CD4-positive, alpha-beta T cell treated with Interleukin-17A for 1 hour (primary cell): ENCODE measurements around the gene PET117.
"Not testable (repeated sequence)": the region's sequence is repeated elsewhere in the genome, so short reads cannot be mapped to it uniquely, and the experiment has no call there.

ENCODE experiments used
- DNase-seq: peaks from one replicate; pipeline ENCODE4 v3.0.0-alpha.2; 2020

PET117 gene

DNA sequence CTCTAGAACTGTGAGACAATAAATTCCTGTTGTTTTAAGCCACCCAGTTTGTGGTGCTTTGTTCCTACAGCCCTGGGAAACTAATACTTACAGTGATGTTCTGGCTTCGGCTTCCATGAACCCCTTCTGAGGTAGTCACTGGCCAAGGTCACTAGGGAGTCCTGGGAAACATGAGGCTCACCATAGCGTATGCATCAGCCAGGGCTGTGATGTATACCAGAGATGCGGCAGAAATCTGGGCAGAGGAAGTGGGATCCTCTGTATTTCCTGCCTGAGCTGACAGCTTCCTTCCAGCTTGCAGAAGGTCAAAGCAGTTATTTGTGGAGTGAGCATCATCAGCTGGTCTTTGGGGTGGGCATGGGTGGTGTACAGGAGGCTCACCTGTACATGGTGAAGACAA is 27.9 kb downstream of the PET117 start:
- no peak for DNase-seq

DNA sequence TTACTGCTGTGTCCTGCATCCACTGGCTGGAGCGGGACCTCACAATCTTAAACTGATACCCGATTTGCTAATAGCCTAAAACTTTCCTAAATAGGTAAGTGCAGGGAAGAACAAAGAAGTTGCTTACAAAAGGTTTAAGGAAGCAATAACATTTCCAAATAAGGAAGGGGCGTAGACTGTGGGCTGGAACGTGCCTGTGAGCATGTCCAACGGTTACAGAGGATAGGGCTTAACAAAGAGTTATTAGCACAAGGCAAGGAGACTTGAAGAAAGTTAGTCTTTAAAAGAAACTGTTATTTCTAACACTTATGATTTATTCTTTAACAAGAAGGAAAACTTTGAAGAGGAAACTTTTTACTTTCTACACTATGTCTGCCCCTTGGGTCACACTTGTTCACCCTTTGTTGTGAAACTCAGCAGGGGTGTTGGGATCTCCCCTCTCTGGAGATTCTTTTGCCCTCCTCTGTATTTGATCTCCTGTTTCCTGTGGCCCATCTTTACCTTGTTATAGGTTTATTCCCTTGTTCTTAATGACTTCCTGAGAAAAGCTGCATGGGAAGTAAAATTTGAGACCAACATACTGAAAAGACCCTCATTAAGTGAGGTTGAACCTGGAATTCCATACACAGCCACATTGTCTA is 28.7 kb downstream of the PET117 start:
- no peak for DNase-seq

DNA sequence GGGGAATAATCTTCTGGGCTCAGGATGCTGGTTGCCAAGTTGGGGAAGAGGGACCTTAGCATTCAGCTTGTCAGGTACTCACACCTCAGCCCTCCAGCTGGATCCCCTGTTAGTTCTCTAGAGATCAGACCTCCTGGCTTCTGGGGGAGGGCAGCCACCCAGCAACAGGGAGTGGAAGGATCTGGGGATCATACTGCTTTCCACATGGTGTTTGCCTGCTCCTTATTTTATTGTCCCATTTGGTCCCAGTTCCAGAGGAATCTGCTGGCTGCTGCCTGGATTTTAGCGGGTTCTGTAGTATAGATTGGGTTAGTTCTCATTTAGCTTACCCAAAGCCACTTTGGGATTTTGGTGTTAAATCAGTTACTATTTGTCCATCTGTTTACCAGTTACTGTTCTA is 29.3 kb downstream of the PET117 start:
- DNase-seq: no peak

DNA sequence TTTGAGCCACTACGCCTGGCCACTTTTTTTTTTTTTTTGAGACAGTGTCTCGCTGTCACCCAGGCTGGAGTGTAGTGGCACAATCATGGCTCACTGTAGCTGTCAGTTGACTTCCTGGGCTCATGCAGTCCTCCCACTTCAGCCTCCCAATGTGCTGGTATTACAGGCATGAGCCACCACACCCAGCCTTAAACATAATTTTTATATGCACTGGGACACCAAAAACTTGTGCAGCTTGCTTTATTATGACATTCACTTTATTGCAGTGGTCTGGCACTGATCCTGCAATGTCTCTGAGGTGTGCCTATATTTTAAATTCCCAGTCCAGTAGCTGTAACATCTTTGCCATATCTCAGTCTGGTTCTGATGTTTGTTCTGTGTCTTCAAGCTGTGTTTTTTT is 34.7 kb downstream of the PET117 start:
- no peak for DNase-seq

DNA sequence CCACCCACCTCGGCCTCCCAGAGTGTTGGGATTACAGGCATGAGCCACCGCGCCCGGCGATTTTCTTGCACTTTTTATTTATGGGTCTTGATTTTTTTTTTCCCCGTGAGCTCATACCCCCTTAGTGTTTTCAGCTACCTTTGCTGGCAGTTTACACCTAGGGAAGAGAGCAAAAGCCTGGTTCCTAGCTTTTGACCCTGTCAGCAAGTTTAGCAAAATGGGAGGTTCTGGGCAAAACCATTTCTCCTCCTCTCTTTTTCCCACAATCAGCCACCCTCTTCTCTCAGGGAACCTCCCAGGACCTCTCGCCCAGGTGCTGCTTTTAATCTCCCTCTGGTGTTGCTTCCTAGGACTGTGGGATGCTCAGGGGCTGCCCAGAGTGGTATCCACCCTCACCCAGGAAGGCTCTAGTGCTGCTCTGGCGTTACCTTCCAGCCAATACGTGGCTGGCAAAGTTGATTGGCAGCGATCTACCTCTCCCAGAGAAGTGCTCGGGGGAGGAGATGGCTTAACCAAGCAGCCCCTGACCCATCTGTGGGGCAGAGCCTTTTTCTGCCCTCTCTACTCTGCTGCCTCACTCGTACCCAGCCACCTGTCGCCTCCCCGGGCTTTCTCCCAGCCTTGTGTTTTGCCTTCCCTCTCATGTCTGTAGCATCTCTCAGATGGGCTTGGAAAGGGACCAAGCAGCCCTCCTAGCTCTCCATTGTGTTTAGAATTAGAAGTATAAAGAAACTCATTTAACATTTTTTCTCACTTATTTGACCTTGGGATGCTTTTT is 37.4 kb downstream of the PET117 start:
- DNase-seq: no peak

DNA sequence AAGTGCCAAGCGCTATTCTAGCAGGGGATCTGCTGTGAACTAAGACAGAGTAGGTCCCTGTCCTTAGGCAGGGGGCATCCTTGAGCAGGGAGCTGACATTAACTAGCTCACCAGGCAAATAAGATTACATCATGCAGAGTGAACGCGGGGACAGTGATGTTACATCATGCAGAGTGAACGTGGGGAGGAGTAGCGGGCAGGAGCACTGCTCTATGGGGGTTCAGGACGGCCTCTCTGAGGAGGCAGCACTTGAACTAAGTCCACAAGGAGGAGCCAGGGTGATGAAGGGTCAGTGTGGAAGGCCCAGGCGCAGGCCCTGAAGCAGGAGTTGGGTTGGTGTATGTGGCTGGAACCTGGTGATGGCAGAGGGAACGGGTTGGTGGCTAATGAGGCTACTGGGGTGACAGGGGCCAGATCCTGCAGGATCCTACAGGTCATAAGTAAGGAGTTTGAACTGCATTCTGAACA is 38.7 kb downstream of the PET117 start:
- no peak for DNase-seq

DNA sequence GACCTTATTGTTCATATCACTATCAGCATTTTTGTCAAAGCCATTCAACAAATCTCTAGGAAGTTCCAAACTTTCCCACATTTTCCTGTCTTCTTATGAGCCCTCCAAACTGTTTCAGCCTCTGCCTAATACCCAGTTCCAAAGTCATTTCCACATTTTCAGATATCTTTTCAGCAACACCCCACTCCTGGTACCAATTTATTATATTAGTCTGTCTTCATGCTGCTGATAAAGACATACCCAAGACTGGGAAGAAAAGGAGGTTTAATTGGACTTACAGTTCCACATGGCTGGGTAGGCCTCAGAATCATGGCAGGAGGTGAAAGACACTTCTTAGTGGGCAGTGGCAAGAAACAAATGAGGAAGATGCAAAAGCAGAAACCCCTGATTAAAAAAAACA is 42.7 kb downstream of the PET117 start:
- not testable (repeated sequence) for DNase-seq

DNA sequence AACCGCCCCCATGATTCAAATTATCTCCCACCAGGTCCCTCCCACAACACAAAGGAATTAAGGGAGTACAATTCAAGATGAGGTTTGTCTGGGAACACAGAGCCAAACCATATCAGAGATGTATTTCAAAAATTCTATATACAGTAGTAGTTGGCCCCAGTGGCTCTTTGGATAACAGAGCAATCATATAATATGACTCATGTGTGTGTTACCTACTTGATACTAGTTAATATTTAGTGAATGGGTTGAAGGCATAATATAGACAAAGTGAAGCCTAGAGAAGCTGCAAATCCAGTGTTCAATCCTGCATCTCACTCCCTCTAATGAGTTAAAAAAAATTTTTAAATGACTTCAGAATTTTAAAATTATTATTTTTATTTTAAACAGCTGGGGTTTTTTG is 43.2 kb downstream of the PET117 start:
- DNase-seq: no peak

DNA sequence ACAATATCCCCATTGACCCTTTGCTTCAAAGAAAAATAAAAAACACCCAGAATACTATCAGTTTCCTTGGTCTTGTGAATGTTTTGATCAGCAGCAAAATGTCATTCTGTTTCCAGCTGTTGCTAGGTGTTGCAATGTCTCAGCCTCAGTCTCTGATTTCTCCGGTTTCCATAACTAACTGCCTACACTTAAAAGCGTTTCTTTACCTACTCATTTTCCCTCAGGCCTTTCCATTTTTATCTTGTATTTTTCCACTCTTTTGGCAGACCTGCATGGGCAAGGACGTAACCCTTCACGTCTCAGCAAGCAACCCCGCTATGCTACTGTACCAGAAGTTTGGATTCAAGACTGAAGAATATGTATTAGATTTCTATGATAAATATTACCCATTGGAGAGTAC is 49.4 kb downstream of the PET117 start:
- no peak for DNase-seq

DNA sequence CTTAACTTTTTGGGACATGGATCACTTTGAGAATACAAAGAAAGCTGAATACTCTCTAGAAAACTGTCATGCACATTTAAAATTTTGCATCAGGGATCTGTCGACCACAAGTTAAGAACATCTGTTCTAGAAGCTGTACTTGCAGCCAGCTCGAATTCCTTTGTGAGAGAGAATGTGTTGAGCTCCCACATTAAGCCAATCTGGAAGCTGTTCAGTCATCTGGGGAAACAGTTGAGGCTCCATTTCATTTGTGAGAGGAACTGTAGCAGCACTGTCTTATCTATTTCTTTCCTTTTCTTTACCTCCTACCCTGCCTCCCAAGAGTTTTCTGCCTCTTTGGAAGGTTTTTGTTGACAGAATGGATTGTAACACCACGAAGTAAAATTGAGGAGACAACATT is 50.8 kb downstream of the PET117 start:
- DNase-seq: no peak

DNA sequence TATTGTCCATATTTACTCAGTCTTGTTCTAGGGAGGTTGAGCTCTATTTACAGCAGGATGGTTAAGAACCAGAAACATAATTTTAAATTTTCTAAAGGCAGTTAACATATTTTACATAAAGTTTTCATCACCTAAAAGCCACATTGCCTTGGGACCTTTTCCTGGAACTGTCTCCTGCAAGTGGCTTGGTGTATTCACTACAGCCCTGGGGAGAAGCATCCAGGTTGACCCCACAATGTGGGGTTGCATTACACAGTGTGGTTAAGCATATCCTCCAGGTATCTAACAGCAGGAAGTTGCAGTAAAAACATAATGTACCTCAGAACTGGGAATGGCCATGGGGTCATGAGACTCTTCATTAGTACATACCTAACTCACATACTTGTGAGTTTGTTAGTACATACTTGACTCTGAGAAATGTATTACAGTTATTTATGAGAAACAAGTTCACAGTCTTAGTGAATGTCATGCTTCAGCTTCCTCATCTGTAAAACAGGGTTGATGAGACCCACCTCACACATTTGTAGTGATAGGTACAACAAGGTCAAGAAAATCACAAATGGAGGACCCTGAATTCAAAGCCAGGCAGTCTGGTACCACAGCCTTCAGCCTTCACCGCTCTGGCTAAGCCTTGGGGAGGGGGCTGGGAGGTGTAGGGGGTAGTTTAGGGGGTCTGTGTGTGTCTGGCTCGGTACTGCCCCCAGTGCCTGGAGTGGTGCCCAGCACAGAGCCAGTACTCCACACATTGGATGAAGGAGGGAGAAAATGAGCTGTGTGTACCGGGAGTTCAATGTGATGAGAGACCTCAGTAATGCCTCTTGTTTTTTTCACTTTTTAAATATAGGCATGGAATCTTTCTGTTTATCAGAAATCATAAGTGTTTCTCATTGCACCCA is 52.9 kb downstream of the PET117 start:
- no peak for DNase-seq

DNA sequence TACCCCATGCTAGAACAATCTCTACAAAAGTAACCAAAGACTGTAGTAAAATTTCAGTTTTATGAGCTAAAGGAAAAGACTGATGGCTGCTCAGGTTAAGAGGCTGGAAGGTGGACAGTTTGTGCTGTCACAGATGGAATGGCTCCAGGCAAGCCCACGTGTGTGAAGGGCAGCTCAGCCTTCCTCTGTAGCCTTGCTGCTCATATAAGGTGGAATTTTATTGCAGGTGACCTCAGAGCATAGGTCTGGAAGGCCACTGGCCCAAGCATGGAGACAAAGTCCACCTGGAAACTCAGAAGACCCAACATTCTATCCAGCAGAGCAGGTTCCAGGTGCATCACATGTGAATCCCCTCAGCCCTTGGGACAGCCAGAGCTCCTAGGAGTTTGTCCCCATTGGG is 53.6 kb downstream of the PET117 start:
- DNase-seq: no peak
